Fibroblast of lung (primary cell): ENCODE data around the gene MYO1F. TPM values are rescaled to one million over a fixed set of nuclear protein-coding genes. Genes with fewer than 3 reads are reported as not detected.
A peak's percentile ranks its signal among the peaks of the same experiment; 100 is the strongest.
"Not testable (repeated sequence)": the region's sequence is repeated elsewhere in the genome, so short reads cannot be mapped to it uniquely, and the experiment has no call there.

Source experiments
- DNase-seq, 2 donors: peaks; one replicate each; pipeline versions ENCODE4 v3.0.0 to v3.0.0-alpha.2; 2010; ENCODE audit warnings: low read depth in 2 of 2
- H2AFZ ChIP-seq: 2 replicates; pipeline ENCODE4 v1.5.1; 2012; ENCODE audit warnings: low read length, control low read depth, inconsistent platforms
- H3K27ac ChIP-seq: 2 replicates; pipeline ENCODE4 v1.5.1; 2011; ENCODE audit warnings: low read length, control low read depth; ENCODE audit not compliant: insufficient read depth
- H3K27me3 ChIP-seq: 2 replicates; pipeline ENCODE4 v1.5.1; 2011; ENCODE audit warnings: mild to moderate bottlenecking, low read length; ENCODE audit not compliant: control insufficient read depth, insufficient read depth
- H3K36me3 ChIP-seq: 2 replicates; pipeline ENCODE4 v1.5.1; 2011; ENCODE audit warnings: low read length; ENCODE audit not compliant: control insufficient read depth, insufficient read depth
- H3K4me1 ChIP-seq: 2 replicates; pipeline ENCODE4 v1.5.1; 2011; ENCODE audit warnings: low read length; ENCODE audit not compliant: control insufficient read depth, insufficient read depth; ENCODE audit errors: extremely low read depth
- H3K4me2 ChIP-seq: 2 replicates; pipeline ENCODE4 v1.5.1; 2011; ENCODE audit warnings: low read length, control low read depth; ENCODE audit not compliant: insufficient read depth; ENCODE audit errors: extremely low read depth
- H3K4me3 ChIP-seq, 4 experiments: fragments of 200-600 bp in 1 of 4; sonication (generic) in 1 of 4; replicated peaks in 1 of 4; 2 replicates each; pipeline ENCODE4 v1.5.1; 2011 to 2016; ENCODE audit warnings: low read length in 4 of 4, low read depth in 3 of 4, mild to moderate bottlenecking in 3 of 4, control low read depth in 2 of 4, inconsistent platforms in 1 of 4, mixed read lengths in 1 of 4; ENCODE audit not compliant: insufficient read depth in 1 of 4; ENCODE audit errors: control extremely low read depth in 1 of 4
- H3K79me2 ChIP-seq: 2 replicates; pipeline ENCODE4 v1.5.1; 2012; ENCODE audit warnings: mild to moderate bottlenecking, low read length, inconsistent platforms; ENCODE audit not compliant: control insufficient read depth, insufficient read depth
- H3K9ac ChIP-seq: 2 replicates; pipeline ENCODE4 v1.5.1; 2011; ENCODE audit warnings: mild to moderate bottlenecking, low read length, control low read depth; ENCODE audit not compliant: insufficient read depth
- H3K9me3 ChIP-seq: 2 replicates; pipeline ENCODE4 v1.5.1; 2012; ENCODE audit warnings: low read depth, low read length; ENCODE audit not compliant: control insufficient read depth, insufficient read depth
- H4K20me1 ChIP-seq: 2 replicates; pipeline ENCODE4 v1.5.1; 2011; ENCODE audit warnings: low read length; ENCODE audit not compliant: control insufficient read depth, insufficient read depth; ENCODE audit errors: extremely low read depth
- CTCF ChIP-seq, 2 donors: IDR thresholded peaks in 1 of 2; conservative IDR thresholded peaks in 1 of 2; 1 replicate in 1 of 2; 2 replicates in 1 of 2; pipeline ENCODE4 v1.5.1; 2011 to 2012; ENCODE audit warnings: low read length in 2 of 2, control low read depth in 1 of 2, inconsistent platforms in 1 of 2, low read depth in 1 of 2, mild to moderate bottlenecking in 1 of 2
- EZH2 ChIP-seq: IDR thresholded peaks from 2 replicates; pipeline ENCODE4 v1.5.1; 2012; ENCODE audit warnings: low read length, control low read depth, mild to moderate bottlenecking; ENCODE audit errors: missing control alignments
- polyA plus RNA-seq, 2 donors: library from polyadenylated mRNA; depleted of rRNA in 1 of 2; stranded (reverse) in 1 of 2; unstranded in 1 of 2; fragments of >200 nt; gene quantifications; 2 replicates each; pipeline ENCODE4 v1.2.1, GENCODE V29; 2011 to 2012; ENCODE audit warnings: missing spikeins in 1 of 2
- total RNA-seq: library from RNA; depleted of rRNA; stranded (reverse); fragments of >200 nt; gene quantifications from 2 replicates; pipeline ENCODE4 v1.2.1, GENCODE V29; 2014

The MYO1F gene
- total and polyA plus RNA-seq, 2 donors (not counting 1 experiment from before 2014, with no cell fraction given) = 0.08 to 0.17 TPM

- no peak overlapping the region for H3K4me2 ChIP-seq
- TF ChIP-seq EZH2 (no peak), CTCF (conservative IDR thresholded peaks at IDR 0.05 in 1 of 2, IDR thresholded peaks at IDR 0.05 in 1 of 2; ENCODE audit: low read depth in 1 of 2, low read length in 2 of 2) (no peak)
- H3K9me3 ChIP-seq = no peaks in the 10 kb centered on the region
- no peak overlapping the region for H3K9ac ChIP-seq
- H3K36me3 ChIP-seq = no peaks in the 10 kb centered on the region
- no peak overlapping the region for H3K4me3 ChIP-seq
- H3K4me1 ChIP-seq = peaks cover 3% of the 10 kb centered on the region
- H3K79me2 ChIP-seq = no peaks in the 10 kb centered on the region
- no peak for DNase-seq
- no peak overlapping the region for H3K27ac ChIP-seq
- no peaks in the 10 kb centered on the region for H3K27me3 ChIP-seq
- H2AFZ ChIP-seq = no peak overlapping the region
- no peaks in the 10 kb centered on the region for H4K20me1 ChIP-seq
Measured at GRCh38 chr19:8518536-8518935, 58.7 kb downstream of the MYO1F start.

- H3K79me2 ChIP-seq = no peaks in the 10 kb centered on the region
- no peaks in the 10 kb centered on the region for H3K27me3 ChIP-seq
- peak in 1 of 2 donors; percentile 37 for DNase-seq
- H4K20me1 ChIP-seq = no peaks in the 10 kb centered on the region
- peaks cover 7% of the 10 kb centered on the region for H3K4me1 ChIP-seq
- no peak overlapping the region for H2AFZ ChIP-seq
- H3K36me3 ChIP-seq = no peaks in the 10 kb centered on the region
- peak overlapping the region; percentile 45 for H3K27ac ChIP-seq
- TF ChIP-seq EZH2 (no peak), CTCF (conservative IDR thresholded peaks at IDR 0.05 in 1 of 2, IDR thresholded peaks at IDR 0.05 in 1 of 2; ENCODE audit: low read depth in 1 of 2, low read length in 2 of 2) (no peak)
- H3K4me3 ChIP-seq = no peak overlapping the region
- H3K4me2 ChIP-seq = peak overlapping the region; percentile 15
- H3K9me3 ChIP-seq = no peaks in the 10 kb centered on the region
- H3K9ac ChIP-seq = no peak overlapping the region
Measured at GRCh38 chr19:8517551-8518442, 59.4 kb downstream of the MYO1F start.

GRCh38 chr19:8515317-8515716, 61.9 kb downstream of the MYO1F start:
- no peak overlapping the region for H3K9ac ChIP-seq
- TF ChIP-seq CTCF (conservative IDR thresholded peaks at IDR 0.05 in 1 of 2, IDR thresholded peaks at IDR 0.05 in 1 of 2; ENCODE audit: low read depth in 1 of 2, low read length in 2 of 2) (no peak), EZH2 (no peak)
- peaks cover 3% of the 10 kb centered on the region for H3K36me3 ChIP-seq
- no peaks in the 10 kb centered on the region for H3K27me3 ChIP-seq
- no peaks in the 10 kb centered on the region for H3K9me3 ChIP-seq
- DNase-seq = no peak
- H3K79me2 ChIP-seq = no peaks in the 10 kb centered on the region
- H3K27ac ChIP-seq = no peak overlapping the region
- H3K4me2 ChIP-seq = no peak overlapping the region
- H2AFZ ChIP-seq = no peak overlapping the region
- H3K4me3 ChIP-seq = no peak overlapping the region
- H3K4me1 ChIP-seq = peaks cover 10% of the 10 kb centered on the region
- H4K20me1 ChIP-seq = no peaks in the 10 kb centered on the region

GRCh38 chr19:8514505-8515009, 62.7 kb downstream of the MYO1F start:
- H2AFZ ChIP-seq, H3K9ac ChIP-seq, H3K27me3 ChIP-seq, H3K9me3 ChIP-seq, H3K36me3 ChIP-seq, H3K79me2 ChIP-seq, DNase-seq, H4K20me1 ChIP-seq: not testable (repeated sequence)
- H3K4me2 ChIP-seq = peak overlapping the region; percentile 92
- H3K4me1 ChIP-seq = peaks cover 10% of the 10 kb centered on the region
- peak overlapping the region; percentile 96 for H3K27ac ChIP-seq
- peak overlapping the region in 3 of 4 experiments; percentile 47 to 76 (median 69) for H3K4me3 ChIP-seq
